SKM-1 (cell line): Measurements from ENCODE around the gene NAT8L.

Experiments used
- DNase-seq: peaks from one replicate; lab custom pipeline; 2025; ENCODE audit not compliant: unreplicated experiment; lab: John Stamatoyannopoulos, UW

NAT8L gene

GRCh38 chr4:2044542-2045517, 14.3 kb upstream of the NAT8L start:
- no peak for DNase-seq

GRCh38 chr4:2045518-2045951, 13.6 kb upstream of the NAT8L start:
- no peak for DNase-seq

- DNase-seq, result no peak
Observed at GRCh38 chr4:2046031-2046961, 12.8 kb upstream of the NAT8L start.

GRCh38 chr4:2047031-2047660, 12.0 kb upstream of the NAT8L start:
- DNase-seq, result no peak

GRCh38 chr4:2047781-2048581, 11.1 kb upstream of the NAT8L start:
- no peak for DNase-seq

- no peak for DNase-seq
Observed at GRCh38 chr4:2048831-2049230, 10.3 kb upstream of the NAT8L start.

- DNase-seq, result no peak
Observed at GRCh38 chr4:2049381-2049780, 9.7 kb upstream of the NAT8L start.

GRCh38 chr4:2049811-2050210, 9.3 kb upstream of the NAT8L start:
- no peak for DNase-seq

- DNase-seq, result no peak
Observed at GRCh38 chr4:2051086-2051485, 8.0 kb upstream of the NAT8L start.

GRCh38 chr4:2054217-2054616, 4.9 kb upstream of the NAT8L start:
- DNase-seq, result no peak

- DNase-seq, result no peak
Observed at GRCh38 chr4:2057382-2058065, 1.6 kb upstream of the NAT8L start.

GRCh38 chr4:2058264-2059045, 672 bp upstream of the NAT8L start:
- DNase-seq, result no peak

- no peak for DNase-seq
Observed at GRCh38 chr4:2059726-2060602, 837 bp downstream of the NAT8L start.

GRCh38 chr4:2060611-2061185, 1.6 kb downstream of the NAT8L start:
- no peak for DNase-seq

- DNase-seq, result no peak
Observed at GRCh38 chr4:2061186-2062131, 2.3 kb downstream of the NAT8L start.

GRCh38 chr4:2062168-2062807, 3.2 kb downstream of the NAT8L start:
- DNase-seq, result no peak
